Esophagus squamous epithelium (tissue), 4 donors: ENCODE data around the gene RALB.
"Not testable (repeated sequence)": the region's sequence is repeated elsewhere in the genome, so short reads cannot be mapped to it uniquely, and the experiment has no call there.

Source experiments
- CTCF ChIP-seq, 6 experiments: fragments of 450-650 bp in 4 of 6; fragments of 200-600 bp in 2 of 6; sonication (generic) in 2 of 6; IDR thresholded peaks; one replicate each; pipeline ENCODE4 v1.5.1; 2016 to 2019; ENCODE audit warnings: antibody characterized with exemption in 6 of 6, mild to moderate bottlenecking in 4 of 6, moderate library complexity in 4 of 6
- POLR2A ChIP-seq, 4 donors: fragments of 450-650 bp; IDR thresholded peaks; one replicate each; pipeline ENCODE4 v1.6.1; 2017; ENCODE audit warnings: antibody characterized with exemption in 4 of 4, mild to moderate bottlenecking in 4 of 4, moderate library complexity in 3 of 4

DNA sequence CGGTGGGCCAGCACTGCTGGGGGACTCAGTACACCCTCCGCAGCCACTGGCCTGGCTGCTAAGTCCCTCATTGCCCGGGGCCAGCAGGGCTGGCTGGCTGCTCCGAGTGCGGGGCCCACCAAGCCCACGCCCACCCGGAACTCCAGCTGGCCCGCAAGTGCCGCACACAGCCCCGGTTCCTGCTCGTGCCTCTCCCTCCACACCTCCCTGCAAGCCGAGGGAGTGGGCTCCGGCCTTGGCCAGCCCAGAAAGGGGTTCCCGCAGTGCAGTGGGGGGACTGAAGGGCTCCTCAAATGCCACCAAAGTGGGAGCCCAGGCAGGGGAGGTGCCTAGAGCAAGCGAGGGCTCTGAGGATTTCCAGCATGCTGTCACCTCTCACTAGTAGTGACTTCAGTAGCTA, 7.3 kb downstream of the RALB start:
- TF ChIP-seq CTCF, POLR2A (IDR thresholded peaks at IDR 0.05): not testable (repeated sequence)
